ENCODE measurements around the gene LINGO1. TPM values are rescaled to one million over a fixed set of nuclear protein-coding genes. Genes with fewer than 3 reads are reported as not detected.

The LINGO1 gene
- total RNA-seq, 1 donor from 2014 or later, result 4.5 TPM

- H3K27me3 ChIP-seq (ENCODE audit: insufficient read depth, low read length), result peaks cover 49% of the 10 kb centered on the region
- no peak overlapping the region for H3K27ac ChIP-seq (ENCODE audit: low read depth, low read length)
- no peak overlapping the region for H2AFZ ChIP-seq (ENCODE audit: low read depth, low read length)
- no peak overlapping the region for H3K4me2 ChIP-seq (ENCODE audit: low read length)
- H4K20me1 ChIP-seq (ENCODE audit: insufficient read depth, low read length), result no peaks in the 10 kb centered on the region
- H3K9me3 ChIP-seq (ENCODE audit: insufficient read depth, low read depth, low read length), result no peaks in the 10 kb centered on the region
- TF ChIP-seq EZH2 (IDR thresholded peaks at IDR 0.05; ENCODE audit: insufficient read depth, low read length), result no peak
- TF ChIP-seq, protein P1, sequence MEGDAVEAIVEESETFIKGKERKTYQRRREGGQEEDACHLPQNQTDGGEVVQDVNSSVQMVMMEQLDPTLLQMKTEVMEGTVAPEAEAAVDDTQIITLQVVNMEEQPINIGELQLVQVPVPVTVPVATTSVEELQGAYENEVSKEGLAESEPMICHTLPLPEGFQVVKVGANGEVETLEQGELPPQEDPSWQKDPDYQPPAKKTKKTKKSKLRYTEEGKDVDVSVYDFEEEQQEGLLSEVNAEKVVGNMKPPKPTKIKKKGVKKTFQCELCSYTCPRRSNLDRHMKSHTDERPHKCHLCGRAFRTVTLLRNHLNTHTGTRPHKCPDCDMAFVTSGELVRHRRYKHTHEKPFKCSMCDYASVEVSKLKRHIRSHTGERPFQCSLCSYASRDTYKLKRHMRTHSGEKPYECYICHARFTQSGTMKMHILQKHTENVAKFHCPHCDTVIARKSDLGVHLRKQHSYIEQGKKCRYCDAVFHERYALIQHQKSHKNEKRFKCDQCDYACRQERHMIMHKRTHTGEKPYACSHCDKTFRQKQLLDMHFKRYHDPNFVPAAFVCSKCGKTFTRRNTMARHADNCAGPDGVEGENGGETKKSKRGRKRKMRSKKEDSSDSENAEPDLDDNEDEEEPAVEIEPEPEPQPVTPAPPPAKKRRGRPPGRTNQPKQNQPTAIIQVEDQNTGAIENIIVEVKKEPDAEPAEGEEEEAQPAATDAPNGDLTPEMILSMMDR (IDR thresholded peaks at IDR 0.05; ENCODE audit: insufficient read depth, low read depth, low read length), result no peak
- Mint-ChIP-seq H3K9me3 (ENCODE audit: unreplicated experiment) (no peaks in the 10 kb centered on the region), H3K4me3 (ENCODE audit: unreplicated experiment) (peak overlapping the region; percentile 34), H3K27ac (ENCODE audit: unreplicated experiment) (no peak overlapping the region), H3K4me1 (ENCODE audit: low read depth, unreplicated experiment) (no peaks in the 10 kb centered on the region), H3K36me3 (ENCODE audit: low read depth, unreplicated experiment) (no peaks in the 10 kb centered on the region), H3K27me3 (ENCODE audit: low read depth, unreplicated experiment) (peaks cover 48% of the 10 kb centered on the region)
- DNase-seq (ENCODE audit: low read depth) (no peak), FAIRE-seq (no peak)
- peaks cover 6% of the 10 kb centered on the region for H3K4me1 ChIP-seq (ENCODE audit: insufficient read depth, low read length)
- no peak overlapping the region for H3K4me3 ChIP-seq (ENCODE audit: insufficient read depth, low read depth, low read length)
- no peak overlapping the region for H3K9ac ChIP-seq (ENCODE audit: low read length)
- H3K36me3 ChIP-seq (ENCODE audit: insufficient read depth, low read length), result no peaks in the 10 kb centered on the region
- no peaks in the 10 kb centered on the region for H3K79me2 ChIP-seq (ENCODE audit: insufficient read depth, low read length)
These were observed 1.6 kb downstream of the LINGO1 start for GRCh38 chr15:77630956-77631744.

DNA sequence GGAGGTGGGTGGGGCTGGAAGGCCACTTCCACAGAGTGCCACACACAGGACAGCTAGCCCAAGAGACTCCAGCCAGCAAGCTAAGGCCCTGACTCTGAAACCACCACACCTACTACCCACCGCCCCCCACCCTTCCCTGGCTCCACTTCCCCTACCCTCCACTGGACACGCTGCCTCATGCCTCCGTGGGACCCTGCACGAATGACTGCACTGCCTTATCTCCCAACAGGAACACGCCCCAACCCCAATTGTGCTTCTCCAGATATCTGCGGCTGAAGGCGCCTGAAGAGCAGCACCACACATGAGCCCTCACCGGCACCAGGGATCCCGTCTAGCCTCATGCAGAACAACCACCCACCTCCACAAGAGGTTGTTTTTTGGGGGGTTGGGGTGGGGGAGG, 2.7 kb downstream of the LINGO1 start:
- no peak for TF ChIP-seq EZH2 (IDR thresholded peaks at IDR 0.05; ENCODE audit: insufficient read depth, low read length)
- TF ChIP-seq, protein P1 (IDR thresholded peaks at IDR 0.05; ENCODE audit: insufficient read depth, low read depth, low read length), result no peak
- DNase-seq (ENCODE audit: low read depth) (no peak), FAIRE-seq (no peak)
- H3K4me1 ChIP-seq (ENCODE audit: insufficient read depth, low read length), result peaks cover 6% of the 10 kb centered on the region
- H3K9me3 ChIP-seq (ENCODE audit: insufficient read depth, low read depth, low read length), result no peaks in the 10 kb centered on the region
- Mint-ChIP-seq H3K9me3 (ENCODE audit: unreplicated experiment) (no peaks in the 10 kb centered on the region), H3K4me1 (ENCODE audit: low read depth, unreplicated experiment) (no peaks in the 10 kb centered on the region), H3K27me3 (ENCODE audit: low read depth, unreplicated experiment) (peaks cover 39% of the 10 kb centered on the region), H3K27ac (ENCODE audit: unreplicated experiment) (no peak overlapping the region), H3K36me3 (ENCODE audit: low read depth, unreplicated experiment) (no peaks in the 10 kb centered on the region), H3K4me3 (ENCODE audit: unreplicated experiment) (no peak overlapping the region)
- H3K79me2 ChIP-seq (ENCODE audit: insufficient read depth, low read length), result no peaks in the 10 kb centered on the region
- H3K27me3 ChIP-seq (ENCODE audit: insufficient read depth, low read length), result peaks cover 43% of the 10 kb centered on the region
- no peaks in the 10 kb centered on the region for H3K36me3 ChIP-seq (ENCODE audit: insufficient read depth, low read length)
- no peak overlapping the region for H2AFZ ChIP-seq (ENCODE audit: low read depth, low read length)
- no peak overlapping the region for H3K4me3 ChIP-seq (ENCODE audit: insufficient read depth, low read depth, low read length)
- no peak overlapping the region for H3K27ac ChIP-seq (ENCODE audit: low read depth, low read length)
- H4K20me1 ChIP-seq (ENCODE audit: insufficient read depth, low read length), result no peaks in the 10 kb centered on the region
- no peak overlapping the region for H3K4me2 ChIP-seq (ENCODE audit: low read length)
- H3K9ac ChIP-seq (ENCODE audit: low read length), result no peak overlapping the region
